WTC11 (cell line): ENCODE measurements around the gene POP4.

Experiments
- ATF2 ChIP-seq: sonication (generic); formaldehyde crosslinking; IDR thresholded peaks from 2 replicates; pipeline ENCODE4 v1.8.1; 2022; ENCODE audit warnings: low read depth, missing genetic modification reagents, borderline replicate concordance
- CTCF ChIP-seq: fragments of 200-600 bp; IDR thresholded peaks from 2 replicates; pipeline ENCODE4 v1.8.0; 2022; ENCODE audit warnings: antibody characterized with exemption
- ELF4 ChIP-seq: sonication (generic); formaldehyde crosslinking; IDR thresholded peaks from 2 replicates; pipeline ENCODE4 v1.8.1; 2022; ENCODE audit warnings: low read depth, mild to moderate bottlenecking, moderate library complexity, missing genetic modification reagents
- ERG ChIP-seq: fragments of 250-450 bp; sonication (Bioruptor Pico); IDR thresholded peaks from 2 replicates; pipeline ENCODE4 v1.8.0; 2021; ENCODE audit warnings: mild to moderate bottlenecking
- FOXJ3 ChIP-seq: sonication (generic); formaldehyde crosslinking; IDR thresholded peaks from 2 replicates; pipeline ENCODE4 v1.9.0; 2021; ENCODE audit warnings: missing genetic modification reagents, mild to moderate bottlenecking, borderline replicate concordance
- MXD4 ChIP-seq: fragments of 250-450 bp; sonication (Bioruptor Pico); IDR thresholded peaks from 2 replicates; pipeline ENCODE4 v1.8.0; 2021; ENCODE audit warnings: mild to moderate bottlenecking, moderate library complexity, borderline replicate concordance
- TCF7 ChIP-seq: sonication (generic); formaldehyde crosslinking; IDR thresholded peaks from 2 replicates; pipeline ENCODE4 v1.8.0; 2022; ENCODE audit warnings: mild to moderate bottlenecking, low read depth, missing genetic modification reagents, moderate library complexity
- USF2 ChIP-seq: sonication (generic); formaldehyde crosslinking; IDR thresholded peaks from 2 replicates; pipeline ENCODE4 v1.8.1; 2023; ENCODE audit warnings: mild to moderate bottlenecking, missing genetic modification reagents, moderate library complexity
- ZNF138 ChIP-seq: sonication (generic); formaldehyde crosslinking; conservative IDR thresholded peaks from 2 replicates; pipeline ENCODE4 v1.8.1; 2022; ENCODE audit warnings: mild to moderate bottlenecking, moderate library complexity, missing genetic modification reagents
- ZNF232 ChIP-seq: sonication (generic); formaldehyde crosslinking; IDR thresholded peaks from 2 replicates; pipeline ENCODE4 v1.8.0; 2022; ENCODE audit warnings: mild to moderate bottlenecking, missing genetic modification reagents
- ZNF263 ChIP-seq: sonication (generic); formaldehyde crosslinking; IDR thresholded peaks from 2 replicates; pipeline ENCODE4 v1.8.1; 2022; ENCODE audit warnings: low read depth, mild to moderate bottlenecking, moderate library complexity, missing genetic modification reagents
- ZNF317 ChIP-seq: sonication (generic); formaldehyde crosslinking; IDR thresholded peaks from 2 replicates; pipeline ENCODE4 v1.8.1; 2023; ENCODE audit warnings: low read depth, mild to moderate bottlenecking, moderate library complexity, missing genetic modification reagents, borderline replicate concordance

GRCh38 chr19:29562299-29563297, 43.5 kb upstream of the POP4 start:
- TF ChIP-seq ELF4 (no peak), CTCF (no peak), ATF2 (CRISPR knock-in tag) (no peak), ZNF317 (no peak), TCF7 (no peak), ZNF232 (CRISPR knock-in tag) (no peak), USF2 (no peak), ZNF263 (CRISPR knock-in tag) (no peak), ERG (no peak), ZNF138 (CRISPR knock-in tag) (no peak), MXD4 (CRISPR knock-in tag) (no peak), FOXJ3 (CRISPR knock-in tag) (no peak)
